DMS53 treated with DMSO at 0.1 percent for 48 hours (cell line): ENCODE results near the gene SIDT1.

Experiments
- DNase-seq: peaks from one replicate; lab custom pipeline; 2025; ENCODE audit not compliant: unreplicated experiment; lab: John Stamatoyannopoulos, UW

The SIDT1 gene

DNA sequence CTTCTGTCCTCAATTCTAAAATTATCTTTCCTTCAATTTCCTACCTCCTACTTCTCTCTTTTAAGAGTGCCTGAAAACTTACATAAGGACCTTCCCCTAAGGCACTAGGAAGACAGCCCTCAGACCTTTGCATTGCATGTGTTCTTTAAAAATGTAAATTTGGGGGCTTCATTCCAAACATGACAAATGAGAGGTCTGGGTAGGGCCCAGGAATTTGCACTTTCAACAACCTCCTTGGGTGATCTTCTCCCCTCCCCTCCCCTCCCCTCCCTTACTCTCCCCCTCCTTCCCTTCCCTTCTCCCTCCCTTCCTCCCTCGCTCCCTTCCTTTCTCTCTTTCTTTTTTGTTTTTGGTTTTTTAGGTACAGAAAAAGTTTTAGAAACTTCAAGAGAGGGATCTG is 145.4 kb downstream of the SIDT1 start:
- no peak for DNase-seq

DNA sequence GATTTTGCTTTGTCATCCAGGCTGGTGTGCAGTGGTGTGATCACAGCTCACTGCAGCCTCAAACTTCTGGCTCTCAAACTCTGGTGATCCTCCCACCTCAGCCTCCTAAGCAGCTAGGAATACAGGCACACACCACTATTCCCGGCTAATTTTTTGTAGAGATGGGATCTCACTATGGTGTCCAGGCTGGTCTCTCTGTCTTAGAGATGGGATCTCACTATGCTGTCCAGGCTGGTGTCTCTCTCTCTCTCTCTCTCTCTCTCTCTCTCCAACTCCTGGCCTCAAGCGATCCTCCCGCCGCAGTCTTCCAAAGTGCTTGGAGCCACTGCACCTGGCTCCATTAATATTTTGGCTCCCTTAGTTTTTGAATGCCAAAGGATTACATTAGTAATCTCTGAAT is 146.4 kb downstream of the SIDT1 start:
- no peak for DNase-seq
